ENCODE measurements around the gene TIMP2. TPM values are rescaled to one million over a fixed set of nuclear protein-coding genes. Genes with fewer than 3 reads are reported as not detected.

The TIMP2 gene
- total and polyA plus RNA-seq, 2 experiments from 2014 or later = 20.9 to 63.3 TPM

DNA sequence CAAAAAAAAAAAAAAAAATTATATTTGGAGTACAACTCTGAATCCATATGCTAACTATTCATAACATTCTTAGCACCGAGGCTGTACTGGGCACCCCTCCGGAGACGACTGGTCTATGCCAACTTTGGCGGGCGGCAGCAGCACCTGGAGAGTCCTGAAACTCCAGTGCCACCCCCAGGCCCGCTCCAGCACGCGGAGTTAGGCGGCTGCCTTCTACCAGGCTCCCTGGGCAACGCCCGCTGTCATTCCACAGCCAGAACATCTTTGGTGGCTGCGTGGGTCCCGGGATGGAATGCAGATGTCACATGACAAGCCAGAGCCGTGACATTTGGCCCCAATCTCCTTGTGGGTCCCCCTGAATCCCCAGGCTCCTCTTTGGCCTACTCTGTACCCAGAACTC is 6.2 kb downstream of the TIMP2 start:
- H4K20me1 ChIP-seq (ENCODE audit: insufficient read depth, poor library complexity, severe bottlenecking) = peaks cover 56% of the 10 kb centered on the region
- no peak overlapping the region for H3K4me3 ChIP-seq
- TF ChIP-seq EZH2 (IDR thresholded peaks at IDR 0.05; ENCODE audit: borderline replicate concordance) = no peak
- peaks cover 93% of the 10 kb centered on the region for H3K79me2 ChIP-seq
- H3K27me3 ChIP-seq = no peaks in the 10 kb centered on the region
- no peak overlapping the region for H3K4me2 ChIP-seq
- 93% methylated on average over 14 of the region's 14 CpGs for WGBS (ENCODE audit: low lambda C conversion rate, missing lambda C conversion rate)
- no peaks in the 10 kb centered on the region for H3K9me2 ChIP-seq (replicated peaks; ENCODE audit: insufficient read depth)
- H2AFZ ChIP-seq = no peak overlapping the region
- no peak overlapping the region for H3K27ac ChIP-seq
- no peaks in the 10 kb centered on the region for H3K9me3 ChIP-seq (ENCODE audit: low read depth)
- H3K4me1 ChIP-seq (ENCODE audit: insufficient read depth) = peaks cover 27% of the 10 kb centered on the region
- DNase-seq (ENCODE audit: low spot score) = no peak
- H3K36me3 ChIP-seq (replicated peaks; ENCODE audit: insufficient read depth, low read depth) = no peaks in the 10 kb centered on the region

DNA sequence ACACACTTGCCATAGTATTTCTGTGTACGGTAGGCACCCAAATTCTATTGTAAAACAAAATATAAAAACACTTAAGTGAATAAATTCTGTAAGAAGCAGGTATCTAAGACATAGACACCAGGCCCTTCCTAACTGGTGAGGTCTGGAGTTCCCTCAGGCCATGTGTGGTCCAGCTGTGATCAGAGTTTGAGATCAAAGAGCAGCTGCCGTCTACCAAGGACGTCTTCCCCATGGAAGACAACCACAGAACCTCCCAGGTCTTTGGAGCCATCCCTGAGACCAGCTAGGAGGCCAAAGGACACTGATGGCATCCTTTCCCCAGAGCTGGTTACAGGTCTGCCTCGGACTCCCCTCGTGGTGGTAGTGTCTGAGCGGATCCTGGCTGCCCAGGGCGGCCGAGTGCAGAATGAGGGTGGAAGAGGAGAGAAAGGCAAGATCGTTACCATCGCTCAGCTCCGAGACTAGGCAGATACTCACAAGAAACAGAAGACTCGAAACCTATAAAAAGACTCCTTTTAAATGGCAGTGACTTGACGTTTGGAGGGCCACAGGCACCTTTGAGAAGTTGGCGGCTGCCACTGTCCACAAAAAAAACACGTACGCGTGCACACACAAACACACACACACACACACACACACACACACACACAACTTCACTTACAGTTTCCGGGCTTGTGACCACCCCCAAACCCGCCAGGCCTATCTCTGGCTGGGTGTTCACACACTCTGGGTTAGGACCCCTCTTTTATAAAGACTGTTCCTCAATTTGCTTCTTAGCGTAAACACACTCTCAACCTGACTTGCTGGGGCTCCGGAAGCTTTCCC is 7.5 kb downstream of the TIMP2 start:
- Histone ChIP-seq H3K4me3 (no peak overlapping the region), H4K20me1 (ENCODE audit: insufficient read depth, poor library complexity, severe bottlenecking) (peaks cover 49% of the 10 kb centered on the region), H3K4me1 (ENCODE audit: insufficient read depth) (peaks cover 27% of the 10 kb centered on the region), H2AFZ (no peak overlapping the region), H3K79me2 (peaks cover 92% of the 10 kb centered on the region), H3K36me3 (replicated peaks; ENCODE audit: insufficient read depth, low read depth) (no peaks in the 10 kb centered on the region), H3K4me2 (no peak overlapping the region), H3K27me3 (no peaks in the 10 kb centered on the region), H3K9me2 (replicated peaks; ENCODE audit: insufficient read depth) (no peaks in the 10 kb centered on the region), H3K27ac (no peak overlapping the region), H3K9me3 (ENCODE audit: low read depth) (no peaks in the 10 kb centered on the region)
- WGBS (ENCODE audit: low lambda C conversion rate, missing lambda C conversion rate) = 85% methylated on average over 21 of the region's 21 CpGs
- TF ChIP-seq EZH2phosphoT487 (IDR thresholded peaks at IDR 0.05; ENCODE audit: low read depth, severe bottlenecking, unreplicated experiment) (no peak), EZH2 (IDR thresholded peaks at IDR 0.05; ENCODE audit: borderline replicate concordance) (no peak)
- TF ChIP-seq, protein P1, sequence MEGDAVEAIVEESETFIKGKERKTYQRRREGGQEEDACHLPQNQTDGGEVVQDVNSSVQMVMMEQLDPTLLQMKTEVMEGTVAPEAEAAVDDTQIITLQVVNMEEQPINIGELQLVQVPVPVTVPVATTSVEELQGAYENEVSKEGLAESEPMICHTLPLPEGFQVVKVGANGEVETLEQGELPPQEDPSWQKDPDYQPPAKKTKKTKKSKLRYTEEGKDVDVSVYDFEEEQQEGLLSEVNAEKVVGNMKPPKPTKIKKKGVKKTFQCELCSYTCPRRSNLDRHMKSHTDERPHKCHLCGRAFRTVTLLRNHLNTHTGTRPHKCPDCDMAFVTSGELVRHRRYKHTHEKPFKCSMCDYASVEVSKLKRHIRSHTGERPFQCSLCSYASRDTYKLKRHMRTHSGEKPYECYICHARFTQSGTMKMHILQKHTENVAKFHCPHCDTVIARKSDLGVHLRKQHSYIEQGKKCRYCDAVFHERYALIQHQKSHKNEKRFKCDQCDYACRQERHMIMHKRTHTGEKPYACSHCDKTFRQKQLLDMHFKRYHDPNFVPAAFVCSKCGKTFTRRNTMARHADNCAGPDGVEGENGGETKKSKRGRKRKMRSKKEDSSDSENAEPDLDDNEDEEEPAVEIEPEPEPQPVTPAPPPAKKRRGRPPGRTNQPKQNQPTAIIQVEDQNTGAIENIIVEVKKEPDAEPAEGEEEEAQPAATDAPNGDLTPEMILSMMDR (IDR thresholded peaks at IDR 0.05; ENCODE audit: poor library complexity) = no peak
- DNase-seq (ENCODE audit: low spot score) = no peak

DNA sequence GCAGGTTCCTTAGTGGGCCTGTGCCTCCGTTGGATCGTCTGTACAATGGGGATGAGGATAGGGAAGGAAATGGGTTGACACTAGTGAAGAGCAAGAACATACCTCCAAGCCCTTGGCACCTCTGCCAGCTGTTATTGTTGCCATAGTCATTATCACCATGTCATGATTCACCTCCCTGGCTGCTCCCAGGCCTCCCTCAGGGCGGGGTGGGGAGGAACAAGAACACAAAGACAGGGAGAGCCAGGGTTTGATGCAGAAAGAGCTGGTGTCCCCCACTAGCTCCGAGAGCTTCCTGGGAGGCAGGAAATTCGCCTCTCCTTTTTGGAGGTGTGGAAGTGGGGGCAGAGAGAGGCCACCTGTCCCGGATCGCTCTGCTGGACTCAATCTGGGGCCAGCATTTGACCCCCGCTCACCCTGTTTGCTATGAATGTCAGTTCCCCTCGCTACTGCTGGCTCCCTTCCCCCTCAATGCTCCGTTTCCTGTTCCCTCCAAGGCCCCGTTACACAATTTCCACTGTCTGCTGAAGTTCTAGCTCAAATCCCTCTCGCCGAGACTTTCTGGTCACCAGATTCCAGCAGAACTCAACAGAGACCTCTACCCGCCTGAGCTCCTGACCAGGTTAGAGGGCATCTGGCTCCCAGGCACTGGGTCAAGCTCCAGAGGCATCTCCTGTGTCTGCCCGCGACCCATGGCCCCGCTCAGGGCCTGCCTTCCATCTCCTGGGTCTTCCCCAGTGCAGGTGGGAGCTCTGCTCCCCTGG is 9.1 kb downstream of the TIMP2 start:
- Histone ChIP-seq H3K4me3 (no peak overlapping the region), H4K20me1 (ENCODE audit: insufficient read depth, poor library complexity, severe bottlenecking) (peaks cover 33% of the 10 kb centered on the region)

More for the DNA sequence above, 9.1 kb downstream of the TIMP2 start:
- H3K4me2 ChIP-seq = peak overlapping the region; percentile 44
- H2AFZ ChIP-seq = no peak overlapping the region
- WGBS (ENCODE audit: low lambda C conversion rate, missing lambda C conversion rate) = 85% methylated on average over 17 of the region's 17 CpGs
- peak overlapping the region; percentile 58 for H3K27ac ChIP-seq
- H3K9me2 ChIP-seq (replicated peaks; ENCODE audit: insufficient read depth) = no peaks in the 10 kb centered on the region
- peaks cover 87% of the 10 kb centered on the region for H3K79me2 ChIP-seq
- H3K27me3 ChIP-seq = no peaks in the 10 kb centered on the region
- H3K4me1 ChIP-seq (ENCODE audit: insufficient read depth) = peaks cover 21% of the 10 kb centered on the region
- H3K9me3 ChIP-seq (ENCODE audit: low read depth) = no peaks in the 10 kb centered on the region
- no peak for DNase-seq (ENCODE audit: low spot score)
- no peaks in the 10 kb centered on the region for H3K36me3 ChIP-seq (replicated peaks; ENCODE audit: insufficient read depth, low read depth)
- no peak for TF ChIP-seq EZH2 (IDR thresholded peaks at IDR 0.05; ENCODE audit: borderline replicate concordance)
- no peak for TF ChIP-seq EZH2phosphoT487 (IDR thresholded peaks at IDR 0.05; ENCODE audit: low read depth, severe bottlenecking, unreplicated experiment)
- TF ChIP-seq, protein P1 (IDR thresholded peaks at IDR 0.05; ENCODE audit: poor library complexity) = no peak
